ENCODE results near the gene TECPR2.

The TECPR2 gene

GRCh38 chr14:102387086-102387485 lies 24.3 kb downstream of the TECPR2 start:
- DNase-seq, result no peak

- peak; percentile 52 for DNase-seq
Measured at GRCh38 chr14:102389246-102389645, 26.5 kb downstream of the TECPR2 start.

GRCh38 chr14:102390064-102390855 lies 27.5 kb downstream of the TECPR2 start:
- DNase-seq, result peak; percentile 42

- DNase-seq, result no peak
Measured at GRCh38 chr14:102392506-102392905, 29.8 kb downstream of the TECPR2 start.

- DNase-seq, result no peak
Measured at GRCh38 chr14:102394717-102395375, 32.1 kb downstream of the TECPR2 start.

GRCh38 chr14:102396521-102396920 lies 33.8 kb downstream of the TECPR2 start:
- DNase-seq, result no peak

GRCh38 chr14:102403028-102403427 lies 40.3 kb downstream of the TECPR2 start:
- no peak for DNase-seq

GRCh38 chr14:102407258-102407657 lies 44.5 kb downstream of the TECPR2 start:
- no peak for DNase-seq

- DNase-seq, result no peak
Measured at GRCh38 chr14:102408724-102409123, 46.0 kb downstream of the TECPR2 start.

GRCh38 chr14:102415671-102416070 lies 52.9 kb downstream of the TECPR2 start:
- no peak for DNase-seq

GRCh38 chr14:102417001-102417431 lies 54.3 kb downstream of the TECPR2 start:
- no peak for DNase-seq

GRCh38 chr14:102417646-102418045 lies 54.9 kb downstream of the TECPR2 start:
- DNase-seq, result no peak

- no peak for DNase-seq
Measured at GRCh38 chr14:102418169-102418852, 55.6 kb downstream of the TECPR2 start.

GRCh38 chr14:102418853-102419240 lies 56.1 kb downstream of the TECPR2 start:
- no peak for DNase-seq

GRCh38 chr14:102419276-102419675 lies 56.5 kb downstream of the TECPR2 start:
- no peak for DNase-seq

- DNase-seq, result no peak
Measured at GRCh38 chr14:102419716-102420115, 57.0 kb downstream of the TECPR2 start.

- DNase-seq, result no peak
Measured at GRCh38 chr14:102421411-102422057, 58.8 kb downstream of the TECPR2 start.

GRCh38 chr14:102424520-102424919 lies 61.8 kb downstream of the TECPR2 start:
- DNase-seq, result no peak

GRCh38 chr14:102424923-102425322 lies 62.2 kb downstream of the TECPR2 start:
- no peak for DNase-seq

- DNase-seq, result no peak
Measured at GRCh38 chr14:102426796-102427195, 64.1 kb downstream of the TECPR2 start.

GRCh38 chr14:102427642-102428041 lies 64.9 kb downstream of the TECPR2 start:
- DNase-seq, result no peak

GRCh38 chr14:102430212-102430908 lies 67.6 kb downstream of the TECPR2 start:
- no peak for DNase-seq

GRCh38 chr14:102431751-102432150 lies 69.0 kb downstream of the TECPR2 start:
- DNase-seq, result no peak

All from hematopoietic multipotent progenitor cell treated with erythropoietin and hydrocortisone succinate and interleukin-3 and kit ligand, for 6 days (in vitro differentiated cells).